H1 (cell line): ENCODE data around the gene PHRF1.

Experiments used
- CBX5 ChIP-seq: fragments of 300-800, 300-1000 bp; sonication (generic); IDR thresholded peaks from 2 replicates; pipeline ENCODE4 v1.7.1; 2016; ENCODE audit warnings: antibody characterized with exemption, low read length, low read depth
- CTCF ChIP-seq, 3 experiments: IDR thresholded peaks; 1 replicate in 2 of 3; 2 replicates in 1 of 3; pipeline versions ENCODE4 v1.5.1 to v1.6.1; 2011; ENCODE audit warnings: low read length in 3 of 3, mild to moderate bottlenecking in 3 of 3, inconsistent platforms in 2 of 3, low read depth in 1 of 3, moderate library complexity in 1 of 3; ENCODE audit not compliant: insufficient read depth in 1 of 3; ENCODE audit errors: control extremely low read depth in 1 of 3
- EZH2 ChIP-seq: fragments of 200-600 bp; sonication (generic); IDR thresholded peaks from 2 replicates; pipeline ENCODE4 v1.7.1; 2012; ENCODE audit warnings: low read depth, mild to moderate bottlenecking, moderate library complexity, low read length, inconsistent platforms; ENCODE audit not compliant: severe bottlenecking
- MAFK ChIP-seq: IDR thresholded peaks from 2 replicates; pipeline ENCODE4 v1.6.1; 2012; ENCODE audit warnings: low read depth, mild to moderate bottlenecking, improper control_type of control experiment, low read length
- POLR2A ChIP-seq, 2 experiments: IDR thresholded peaks; 1 replicate in 1 of 2; 2 replicates in 1 of 2; pipeline ENCODE4 v1.6.1; 2011; ENCODE audit warnings: low read depth in 2 of 2, low read length in 2 of 2, mild to moderate bottlenecking in 2 of 2; ENCODE audit errors: control extremely low read depth in 1 of 2
- SP1 ChIP-seq: IDR thresholded peaks from 2 replicates; pipeline ENCODE4 v1.6.1; 2011; ENCODE audit warnings: low read depth, low read length
- SRF ChIP-seq: IDR thresholded peaks from 2 replicates; pipeline ENCODE4 v1.6.1; 2011; ENCODE audit warnings: mild to moderate bottlenecking, low read depth, low read length, moderate library complexity
- TF ChIP-seq, protein P1 (sequence below): fragments of 300-600 bp; sonication (generic); IDR thresholded peaks from 2 replicates; pipeline ENCODE4 v1.7.1; 2012; ENCODE audit warnings: low read length, moderate library complexity, mild to moderate bottlenecking, inconsistent platforms; ENCODE audit not compliant: insufficient replicate concordance

DNA sequence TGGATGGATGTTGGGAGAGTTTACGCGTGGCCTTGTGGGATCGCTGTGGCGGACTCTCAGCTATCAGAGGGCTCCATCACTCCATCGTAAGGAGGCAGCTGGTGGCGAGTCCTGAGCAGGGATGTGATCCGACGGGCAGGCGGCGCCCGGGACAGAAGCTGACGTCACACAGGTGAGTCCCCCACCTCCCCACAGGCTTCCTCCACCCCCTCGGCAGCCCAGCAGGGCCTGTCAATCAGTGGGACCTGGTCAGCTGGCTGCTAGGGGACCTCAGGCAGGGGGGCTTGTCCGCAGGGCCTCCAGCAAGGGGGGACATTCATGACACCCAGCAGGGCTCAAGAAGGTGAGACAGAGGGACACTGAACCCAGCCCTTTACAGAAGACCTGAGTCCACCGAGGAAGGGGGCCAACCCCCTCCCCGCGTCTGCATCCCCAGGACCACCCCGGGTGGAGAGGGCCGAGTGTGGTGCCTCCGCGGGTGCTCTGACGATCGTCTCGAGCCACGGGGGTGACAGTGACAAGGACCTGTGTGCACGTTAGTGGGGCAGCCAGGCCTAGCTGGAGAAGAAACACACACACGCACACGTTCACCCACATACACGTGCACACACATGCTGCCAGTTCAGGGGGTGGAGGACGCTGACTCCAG is 48.0 kb upstream of the PHRF1 start:
- TF ChIP-seq CTCF (IDR thresholded peaks at IDR 0.05; ENCODE audit: control extremely low read depth in 1 of 3, insufficient read depth in 1 of 3, low read depth in 1 of 3, low read length in 3 of 3) (no peak), SRF (no peak), EZH2 (no peak), POLR2A (IDR thresholded peaks at IDR 0.05; ENCODE audit: control extremely low read depth in 1 of 2, low read depth in 2 of 2, low read length in 2 of 2) (no peak), SP1 (no peak), MAFK (no peak), CBX5 (no peak)
- TF ChIP-seq, protein P1, sequence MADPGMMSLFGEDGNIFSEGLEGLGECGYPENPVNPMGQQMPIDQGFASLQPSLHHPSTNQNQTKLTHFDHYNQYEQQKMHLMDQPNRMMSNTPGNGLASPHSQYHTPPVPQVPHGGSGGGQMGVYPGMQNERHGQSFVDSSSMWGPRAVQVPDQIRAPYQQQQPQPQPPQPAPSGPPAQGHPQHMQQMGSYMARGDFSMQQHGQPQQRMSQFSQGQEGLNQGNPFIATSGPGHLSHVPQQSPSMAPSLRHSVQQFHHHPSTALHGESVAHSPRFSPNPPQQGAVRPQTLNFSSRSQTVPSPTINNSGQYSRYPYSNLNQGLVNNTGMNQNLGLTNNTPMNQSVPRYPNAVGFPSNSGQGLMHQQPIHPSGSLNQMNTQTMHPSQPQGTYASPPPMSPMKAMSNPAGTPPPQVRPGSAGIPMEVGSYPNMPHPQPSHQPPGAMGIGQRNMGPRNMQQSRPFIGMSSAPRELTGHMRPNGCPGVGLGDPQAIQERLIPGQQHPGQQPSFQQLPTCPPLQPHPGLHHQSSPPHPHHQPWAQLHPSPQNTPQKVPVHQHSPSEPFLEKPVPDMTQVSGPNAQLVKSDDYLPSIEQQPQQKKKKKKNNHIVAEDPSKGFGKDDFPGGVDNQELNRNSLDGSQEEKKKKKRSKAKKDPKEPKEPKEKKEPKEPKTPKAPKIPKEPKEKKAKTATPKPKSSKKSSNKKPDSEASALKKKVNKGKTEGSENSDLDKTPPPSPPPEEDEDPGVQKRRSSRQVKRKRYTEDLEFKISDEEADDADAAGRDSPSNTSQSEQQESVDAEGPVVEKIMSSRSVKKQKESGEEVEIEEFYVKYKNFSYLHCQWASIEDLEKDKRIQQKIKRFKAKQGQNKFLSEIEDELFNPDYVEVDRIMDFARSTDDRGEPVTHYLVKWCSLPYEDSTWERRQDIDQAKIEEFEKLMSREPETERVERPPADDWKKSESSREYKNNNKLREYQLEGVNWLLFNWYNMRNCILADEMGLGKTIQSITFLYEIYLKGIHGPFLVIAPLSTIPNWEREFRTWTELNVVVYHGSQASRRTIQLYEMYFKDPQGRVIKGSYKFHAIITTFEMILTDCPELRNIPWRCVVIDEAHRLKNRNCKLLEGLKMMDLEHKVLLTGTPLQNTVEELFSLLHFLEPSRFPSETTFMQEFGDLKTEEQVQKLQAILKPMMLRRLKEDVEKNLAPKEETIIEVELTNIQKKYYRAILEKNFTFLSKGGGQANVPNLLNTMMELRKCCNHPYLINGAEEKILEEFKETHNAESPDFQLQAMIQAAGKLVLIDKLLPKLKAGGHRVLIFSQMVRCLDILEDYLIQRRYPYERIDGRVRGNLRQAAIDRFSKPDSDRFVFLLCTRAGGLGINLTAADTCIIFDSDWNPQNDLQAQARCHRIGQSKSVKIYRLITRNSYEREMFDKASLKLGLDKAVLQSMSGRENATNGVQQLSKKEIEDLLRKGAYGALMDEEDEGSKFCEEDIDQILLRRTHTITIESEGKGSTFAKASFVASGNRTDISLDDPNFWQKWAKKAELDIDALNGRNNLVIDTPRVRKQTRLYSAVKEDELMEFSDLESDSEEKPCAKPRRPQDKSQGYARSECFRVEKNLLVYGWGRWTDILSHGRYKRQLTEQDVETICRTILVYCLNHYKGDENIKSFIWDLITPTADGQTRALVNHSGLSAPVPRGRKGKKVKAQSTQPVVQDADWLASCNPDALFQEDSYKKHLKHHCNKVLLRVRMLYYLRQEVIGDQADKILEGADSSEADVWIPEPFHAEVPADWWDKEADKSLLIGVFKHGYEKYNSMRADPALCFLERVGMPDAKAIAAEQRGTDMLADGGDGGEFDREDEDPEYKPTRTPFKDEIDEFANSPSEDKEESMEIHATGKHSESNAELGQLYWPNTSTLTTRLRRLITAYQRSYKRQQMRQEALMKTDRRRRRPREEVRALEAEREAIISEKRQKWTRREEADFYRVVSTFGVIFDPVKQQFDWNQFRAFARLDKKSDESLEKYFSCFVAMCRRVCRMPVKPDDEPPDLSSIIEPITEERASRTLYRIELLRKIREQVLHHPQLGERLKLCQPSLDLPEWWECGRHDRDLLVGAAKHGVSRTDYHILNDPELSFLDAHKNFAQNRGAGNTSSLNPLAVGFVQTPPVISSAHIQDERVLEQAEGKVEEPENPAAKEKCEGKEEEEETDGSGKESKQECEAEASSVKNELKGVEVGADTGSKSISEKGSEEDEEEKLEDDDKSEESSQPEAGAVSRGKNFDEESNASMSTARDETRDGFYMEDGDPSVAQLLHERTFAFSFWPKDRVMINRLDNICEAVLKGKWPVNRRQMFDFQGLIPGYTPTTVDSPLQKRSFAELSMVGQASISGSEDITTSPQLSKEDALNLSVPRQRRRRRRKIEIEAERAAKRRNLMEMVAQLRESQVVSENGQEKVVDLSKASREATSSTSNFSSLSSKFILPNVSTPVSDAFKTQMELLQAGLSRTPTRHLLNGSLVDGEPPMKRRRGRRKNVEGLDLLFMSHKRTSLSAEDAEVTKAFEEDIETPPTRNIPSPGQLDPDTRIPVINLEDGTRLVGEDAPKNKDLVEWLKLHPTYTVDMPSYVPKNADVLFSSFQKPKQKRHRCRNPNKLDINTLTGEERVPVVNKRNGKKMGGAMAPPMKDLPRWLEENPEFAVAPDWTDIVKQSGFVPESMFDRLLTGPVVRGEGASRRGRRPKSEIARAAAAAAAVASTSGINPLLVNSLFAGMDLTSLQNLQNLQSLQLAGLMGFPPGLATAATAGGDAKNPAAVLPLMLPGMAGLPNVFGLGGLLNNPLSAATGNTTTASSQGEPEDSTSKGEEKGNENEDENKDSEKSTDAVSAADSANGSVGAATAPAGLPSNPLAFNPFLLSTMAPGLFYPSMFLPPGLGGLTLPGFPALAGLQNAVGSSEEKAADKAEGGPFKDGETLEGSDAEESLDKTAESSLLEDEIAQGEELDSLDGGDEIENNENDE = no peak
